Esophagus squamous epithelium (tissue), 4 donors: ENCODE results near the gene MEIS2.

ENCODE experiments used
- POLR2A ChIP-seq, 4 donors: fragments of 450-650 bp; IDR thresholded peaks; one replicate each; pipeline ENCODE4 v1.6.1; 2017; ENCODE audit warnings: antibody characterized with exemption in 4 of 4, mild to moderate bottlenecking in 4 of 4, moderate library complexity in 3 of 4
- TF ChIP-seq, protein P1 (sequence below), 6 experiments: fragments of 450-650 bp in 4 of 6; fragments of 200-600 bp in 2 of 6; sonication (generic) in 2 of 6; IDR thresholded peaks; one replicate each; pipeline ENCODE4 v1.5.1; 2016 to 2019; ENCODE audit warnings: antibody characterized with exemption in 6 of 6, mild to moderate bottlenecking in 4 of 6, moderate library complexity in 4 of 6

GRCh38 chr15:37134244-37134643 lies 33.9 kb upstream of the MEIS2 start:
- no peak for TF ChIP-seq POLR2A (IDR thresholded peaks at IDR 0.05)
- TF ChIP-seq, protein P1, sequence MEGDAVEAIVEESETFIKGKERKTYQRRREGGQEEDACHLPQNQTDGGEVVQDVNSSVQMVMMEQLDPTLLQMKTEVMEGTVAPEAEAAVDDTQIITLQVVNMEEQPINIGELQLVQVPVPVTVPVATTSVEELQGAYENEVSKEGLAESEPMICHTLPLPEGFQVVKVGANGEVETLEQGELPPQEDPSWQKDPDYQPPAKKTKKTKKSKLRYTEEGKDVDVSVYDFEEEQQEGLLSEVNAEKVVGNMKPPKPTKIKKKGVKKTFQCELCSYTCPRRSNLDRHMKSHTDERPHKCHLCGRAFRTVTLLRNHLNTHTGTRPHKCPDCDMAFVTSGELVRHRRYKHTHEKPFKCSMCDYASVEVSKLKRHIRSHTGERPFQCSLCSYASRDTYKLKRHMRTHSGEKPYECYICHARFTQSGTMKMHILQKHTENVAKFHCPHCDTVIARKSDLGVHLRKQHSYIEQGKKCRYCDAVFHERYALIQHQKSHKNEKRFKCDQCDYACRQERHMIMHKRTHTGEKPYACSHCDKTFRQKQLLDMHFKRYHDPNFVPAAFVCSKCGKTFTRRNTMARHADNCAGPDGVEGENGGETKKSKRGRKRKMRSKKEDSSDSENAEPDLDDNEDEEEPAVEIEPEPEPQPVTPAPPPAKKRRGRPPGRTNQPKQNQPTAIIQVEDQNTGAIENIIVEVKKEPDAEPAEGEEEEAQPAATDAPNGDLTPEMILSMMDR (IDR thresholded peaks at IDR 0.05) = no peak
